LNCAP (cell line): ENCODE data around the gene FANCC.

Source experiments
- CTCF ChIP-seq: fragments of 450-650 bp; IDR thresholded peaks from 2 replicates; pipeline ENCODE4 v1.5.1; 2017; ENCODE audit warnings: mild to moderate bottlenecking

FANCC gene

DNA sequence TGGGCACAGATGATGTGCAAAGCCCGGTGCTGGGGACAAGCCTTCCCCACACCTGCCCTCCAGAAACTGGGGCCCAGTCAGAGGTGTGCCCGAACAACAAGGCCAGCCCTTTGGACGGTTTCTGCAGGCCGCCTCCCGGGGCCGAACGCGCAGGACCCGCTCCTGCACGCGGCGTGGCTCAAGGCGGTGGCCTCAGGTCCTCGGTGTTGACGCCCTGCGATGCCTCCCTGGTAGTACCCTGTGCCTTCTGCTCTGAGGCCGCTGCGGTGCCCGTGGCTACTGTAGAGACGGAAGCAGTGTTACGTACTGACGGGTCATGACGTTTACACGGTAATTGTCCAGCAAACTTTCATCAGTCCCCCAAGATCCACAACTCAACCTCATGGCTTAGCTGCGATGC is 33.5 kb upstream of the FANCC start:
- no peak for TF ChIP-seq CTCF

DNA sequence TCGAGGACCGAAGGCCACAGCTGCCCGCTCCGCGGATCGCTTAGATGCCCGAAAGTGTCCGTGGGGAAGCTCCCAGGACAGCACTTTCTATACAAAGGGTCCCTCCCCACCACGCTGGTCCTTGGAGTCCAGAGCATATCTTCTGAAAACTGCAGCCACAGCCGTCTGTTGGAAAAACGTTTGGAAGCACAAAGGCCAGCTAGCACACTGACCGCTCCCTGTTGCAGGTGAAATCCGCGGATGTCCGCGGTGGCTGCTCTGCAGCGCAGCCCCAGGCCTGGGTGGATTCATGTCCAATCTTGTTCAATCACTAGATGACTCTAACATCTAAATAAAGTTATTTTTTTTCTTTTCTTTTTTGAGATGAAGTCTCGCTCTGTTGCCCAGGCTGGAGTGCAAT is 32.8 kb upstream of the FANCC start:
- TF ChIP-seq CTCF: no peak

GRCh38 chr9:95349091-95350038 is 31.9 kb upstream of the FANCC start:
- no peak for TF ChIP-seq CTCF

- TF ChIP-seq CTCF: no peak
Observed at GRCh38 chr9:95346021-95346420, 28.5 kb upstream of the FANCC start.

DNA sequence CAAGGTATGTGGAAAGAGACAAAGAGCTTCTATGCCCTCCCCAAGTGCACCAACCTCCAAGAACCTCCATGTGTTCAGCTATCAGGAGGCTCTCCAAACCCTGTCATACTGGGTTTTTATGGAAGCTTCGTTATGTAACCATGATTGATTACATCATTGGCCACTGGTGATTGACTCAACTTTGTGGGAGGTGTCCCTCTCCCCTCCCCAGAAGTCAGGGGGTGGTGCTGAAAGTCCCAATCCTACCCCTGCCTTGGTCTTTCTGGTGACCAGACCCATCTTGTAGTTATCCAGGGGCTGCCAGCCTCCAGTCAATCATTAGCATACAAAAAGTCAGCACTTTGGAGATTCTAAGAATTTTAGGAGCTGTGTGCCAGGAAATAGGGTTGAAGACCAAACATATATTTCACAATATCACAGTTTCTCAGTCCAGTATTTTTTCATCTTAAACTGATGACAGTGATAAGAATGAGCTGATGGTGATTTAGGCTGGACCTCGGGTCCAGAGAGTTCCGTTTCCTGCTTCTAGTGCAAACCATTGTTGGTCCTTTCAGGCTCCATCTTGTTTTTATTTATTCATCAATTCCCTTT is 27.3 kb upstream of the FANCC start:
- TF ChIP-seq CTCF: no peak

GRCh38 chr9:95343725-95344287 is 26.3 kb upstream of the FANCC start:
- no peak for TF ChIP-seq CTCF

- no peak for TF ChIP-seq CTCF
Observed at GRCh38 chr9:95342571-95342970, 25.1 kb upstream of the FANCC start.
